HepG2 (cell line): ENCODE measurements around the gene ANP32A. TPM values are rescaled to one million over a fixed set of nuclear protein-coding genes. Genes with fewer than 3 reads are reported as not detected.
A peak's percentile ranks its signal among the peaks of the same experiment; 100 is the strongest.

ENCODE experiments used
- ATM ChIP-seq: fragments of 450-650 bp; IDR thresholded peaks from 2 replicates; pipeline ENCODE4 v1.7.1; 2017; ENCODE audit warnings: mild to moderate bottlenecking, borderline replicate concordance
- CCDC6 ChIP-seq: sonication (generic); formaldehyde crosslinking; IDR thresholded peaks from 2 replicates; pipeline ENCODE4 v1.8.1; 2022; ENCODE audit warnings: mild to moderate bottlenecking, missing genetic modification reagents, moderate library complexity
- ESRRA ChIP-seq: sonication (generic); formaldehyde crosslinking; IDR thresholded peaks from 2 replicates; pipeline ENCODE4 v1.5.1; 2020; ENCODE audit warnings: mild to moderate bottlenecking, low read depth, missing genetic modification reagents
- FOXC1 ChIP-seq: sonication (generic); formaldehyde crosslinking; IDR thresholded peaks from 2 replicates; pipeline ENCODE4 v1.8.0; 2022; ENCODE audit warnings: mild to moderate bottlenecking, missing genetic modification reagents, borderline replicate concordance
- FOXK2 ChIP-seq: fragments of 450-650 bp; IDR thresholded peaks from 2 replicates; pipeline ENCODE4 v1.6.1; 2016
- GATAD2A ChIP-seq: IDR thresholded peaks from 2 replicates; pipeline ENCODE4 v1.6.1; 2016
- HES4 ChIP-seq: sonication (generic); formaldehyde crosslinking; IDR thresholded peaks from 2 replicates; pipeline ENCODE4 v1.9.0; 2021; ENCODE audit warnings: mild to moderate bottlenecking, missing genetic modification reagents, borderline replicate concordance
- HMGXB3 ChIP-seq: sonication (generic); formaldehyde crosslinking; IDR thresholded peaks from 2 replicates; pipeline ENCODE4 v1.4.0; 2020; ENCODE audit warnings: missing genetic modification reagents, borderline replicate concordance
- HOXA3 ChIP-seq: sonication (generic); formaldehyde crosslinking; IDR thresholded peaks from 2 replicates; pipeline ENCODE4 v1.5.0; 2020; ENCODE audit warnings: missing genetic modification reagents
- KDM5B ChIP-seq: sonication (generic); formaldehyde crosslinking; IDR thresholded peaks from 2 replicates; pipeline ENCODE4 v1.4.0; 2020; ENCODE audit warnings: missing genetic modification reagents, mild to moderate bottlenecking, borderline replicate concordance
- MAZ ChIP-seq, 2 experiments: sonication (generic) in 1 of 2; formaldehyde crosslinking in 1 of 2; IDR thresholded peaks; 2 replicates each; pipeline versions ENCODE4 v1.5.0 to v1.6.1; 2012 to 2020; ENCODE audit warnings: low read depth in 2 of 2, mild to moderate bottlenecking in 2 of 2, borderline replicate concordance in 1 of 2, improper control_type of control experiment in 1 of 2, low read length in 1 of 2, missing genetic modification reagents in 1 of 2, moderate library complexity in 1 of 2
- MTERF4 ChIP-seq: sonication (generic); formaldehyde crosslinking; IDR thresholded peaks from 2 replicates; pipeline ENCODE4 v1.8.0; 2023; ENCODE audit warnings: mild to moderate bottlenecking, missing genetic modification reagents
- NFIC ChIP-seq: IDR thresholded peaks from 2 replicates; pipeline ENCODE4 v1.6.1; 2012; ENCODE audit warnings: mild to moderate bottlenecking, low read length, inconsistent platforms
- NKX3-1 ChIP-seq: sonication (generic); formaldehyde crosslinking; IDR thresholded peaks from 2 replicates; pipeline ENCODE4 v1.5.0; 2020; ENCODE audit warnings: missing genetic modification reagents
- PAF1 ChIP-seq: IDR thresholded peaks from 2 replicates; pipeline ENCODE4 v1.6.1; 2016; ENCODE audit warnings: missing genetic modification reagents, missing compliant biosample characterization
- PHF21A ChIP-seq: sonication (generic); formaldehyde crosslinking; IDR thresholded peaks from 2 replicates; pipeline ENCODE4 v1.5.0; 2020; ENCODE audit warnings: mild to moderate bottlenecking, missing genetic modification reagents
- PRMT3 ChIP-seq: sonication (generic); formaldehyde crosslinking; IDR thresholded peaks from 2 replicates; pipeline ENCODE4 v1.8.1; 2022; ENCODE audit warnings: low read depth, mild to moderate bottlenecking, moderate library complexity, missing genetic modification reagents, borderline replicate concordance
- RBM39 ChIP-seq: fragments of 200-400 bp; formaldehyde crosslinking; IDR thresholded peaks from one replicate; pipeline ENCODE4 v1.6.1; 2018; ENCODE audit warnings: antibody characterized with exemption, mild to moderate bottlenecking, low read depth, low read length; ENCODE audit not compliant: poor library complexity, severe bottlenecking
- ZNF558 ChIP-seq: sonication (generic); formaldehyde crosslinking; IDR thresholded peaks from 2 replicates; pipeline ENCODE4 v1.9.0; 2022; ENCODE audit warnings: mild to moderate bottlenecking, missing genetic modification reagents, borderline replicate concordance
- ZNF614 ChIP-seq: IDR thresholded peaks from 2 replicates; pipeline ENCODE4 v1.6.1; 2018; ENCODE audit warnings: missing biosample characterization, missing genetic modification reagents, inconsistent platforms, borderline replicate concordance
- ZNF691 ChIP-seq: sonication (generic); formaldehyde crosslinking; IDR thresholded peaks from 2 replicates; pipeline ENCODE4 v1.4.0; 2020; ENCODE audit warnings: missing genetic modification reagents, low read depth, mild to moderate bottlenecking, borderline replicate concordance
- ZNF788 ChIP-seq: sonication (generic); formaldehyde crosslinking; IDR thresholded peaks from 2 replicates; pipeline ENCODE4 v1.5.0; 2020; ENCODE audit warnings: mild to moderate bottlenecking, missing genetic modification reagents, borderline replicate concordance
- ZSCAN29 ChIP-seq: sonication (generic); formaldehyde crosslinking; conservative IDR thresholded peaks from 2 replicates; pipeline ENCODE4 v1.4.0; 2020; ENCODE audit warnings: mild to moderate bottlenecking, missing genetic modification reagents
- polyA plus RNA-seq, 8 experiments: library from polyadenylated mRNA; depleted of rRNA in 3 of 8; stranded (reverse) in 7 of 8; unstranded in 1 of 8; fragments of >200 nt; fragmentation: Illumina TruSeq in 4 of 8; extraction: Trizol in 4 of 8; gene quantifications; 2 replicates each; pipeline versions ENCODE4 v1.2.1 to v1.2.3, GENCODE V29; 2011 to 2016; ENCODE audit warnings: low read depth in 4 of 8, missing spikeins in 1 of 8, mixed read lengths in 1 of 8; ENCODE audit not compliant: insufficient read depth in 1 of 8
- total RNA-seq, 5 experiments: library from RNA; depleted of rRNA; stranded (reverse); fragments of >200 nt; fragmentation: Illumina TruSeq; extraction: Trizol; gene quantifications; 2 replicates each; pipeline ENCODE4 v1.2.3, GENCODE V29; 2016; ENCODE audit warnings: low read depth in 1 of 5

ANP32A gene
- total and polyA plus RNA-seq, 2 of the 13 experiments (the other 11 are each of a cell fraction or from before 2014, with no cell fraction given), result 60.6 to 206 TPM

- TF ChIP-seq ZNF788 (CRISPR knock-in tag), result no peak
- TF ChIP-seq FOXC1 (CRISPR knock-in tag), result no peak
- TF ChIP-seq MTERF4, result no peak
- no peak for TF ChIP-seq KDM5B (CRISPR knock-in tag)
- TF ChIP-seq ATM, result no peak
- no peak for TF ChIP-seq HMGXB3
- TF ChIP-seq ZNF614 (CRISPR knock-in tag), result 0 out of 2 replicates have a peak, but pooled peaks have one; percentile 51
- TF ChIP-seq PAF1, result no peak
- TF ChIP-seq NKX3-1 (CRISPR knock-in tag), result no peak
- TF ChIP-seq PRMT3 (CRISPR knock-in tag), result no peak
- peak; percentile 71 for TF ChIP-seq RBM39
- 0 out of 2 replicates have a peak, but pooled peaks have one; percentile 3 for TF ChIP-seq ZNF691 (CRISPR knock-in tag)
- peak; percentile 19; the same call in 1 of the 2 replicates for TF ChIP-seq CCDC6 (CRISPR knock-in tag)
- 0 out of 2 replicates have a peak, but pooled peaks have one; percentile 21 for TF ChIP-seq PHF21A
- TF ChIP-seq HES4 (CRISPR knock-in tag), result no peak
- no peak for TF ChIP-seq FOXK2
- TF ChIP-seq NFIC, result no peak
- TF ChIP-seq ESRRA (CRISPR knock-in tag), result 0 out of 2 replicates have a peak, but pooled peaks have one; percentile 30
- TF ChIP-seq ZSCAN29 (CRISPR knock-in tag), result 0 out of 2 replicates have a peak, but pooled peaks have one; percentile 38
- TF ChIP-seq ZNF558 (CRISPR knock-in tag), result 0 out of 2 replicates have a peak, but pooled peaks have one; percentile 44
- TF ChIP-seq HOXA3 (CRISPR knock-in tag), result peak; percentile 24; the same call in 1 of the 2 replicates
- TF ChIP-seq GATAD2A, result 0 out of 2 replicates have a peak, but pooled peaks have one; percentile 56
- peak; percentile 64; the same call in 1 of the 2 replicates for TF ChIP-seq MAZ (IDR thresholded peaks at IDR 0.05; ENCODE audit: borderline replicate concordance, low read depth, low read length)
- TF ChIP-seq MAZ (CRISPR knock-in tag; IDR thresholded peaks at IDR 0.05; ENCODE audit: low read depth), result peak; percentile 38; the same call in 1 of the 2 replicates
These were observed at the start of gene ANP32A (continued) for GRCh38 chr15:68820295-68821189.
